Transverse colon (tissue), 4 donors: ENCODE data around the gene GPC1.

Source experiments
- POLR2A ChIP-seq: fragments of 450-650 bp; IDR thresholded peaks from one replicate; pipeline ENCODE4 v1.6.1; 2016; ENCODE audit warnings: antibody characterized with exemption, mild to moderate bottlenecking, moderate library complexity
- POLR2AphosphoS5 ChIP-seq, 3 donors: sonication (generic); formaldehyde crosslinking; IDR thresholded peaks; one replicate each; pipeline ENCODE4 v1.6.1; 2016; ENCODE audit warnings: antibody characterized with exemption in 3 of 3
- TF ChIP-seq, protein P1 (sequence below), 5 experiments: fragments of 200-600 bp in 3 of 5; fragments of 450-650 bp in 2 of 5; sonication (generic) in 3 of 5; IDR thresholded peaks; 1 replicate in 2 of 5; 2 replicates in 3 of 5; pipeline ENCODE4 v1.5.1; 2016 to 2017; ENCODE audit warnings: antibody characterized with exemption in 5 of 5, inconsistent platforms in 3 of 5, mild to moderate bottlenecking in 2 of 5, moderate library complexity in 1 of 5

DNA sequence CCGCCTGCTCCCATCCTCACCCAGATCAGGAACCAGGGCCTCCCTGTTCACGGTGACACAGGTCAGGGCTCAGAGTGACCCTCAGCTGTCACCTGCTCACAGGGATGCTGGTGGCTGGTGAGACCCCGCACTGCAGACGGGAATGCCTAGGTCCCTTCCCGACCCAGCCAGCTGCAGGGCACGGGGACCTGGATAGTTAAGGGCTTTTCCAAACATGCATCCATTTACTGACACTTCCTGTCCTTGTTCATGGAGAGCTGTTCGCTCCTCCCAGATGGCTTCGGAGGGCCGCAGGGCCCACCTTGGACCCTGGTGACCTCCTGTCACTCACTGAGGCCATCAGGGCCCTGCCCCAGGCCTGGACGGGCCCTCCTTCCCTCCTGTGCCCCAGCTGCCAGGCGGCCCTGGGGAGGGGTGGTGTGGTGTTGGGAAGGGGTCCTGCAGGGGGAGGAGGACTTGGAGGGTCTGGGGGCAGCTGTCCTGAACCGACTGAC, 31.7 kb downstream of the GPC1 start:
- TF ChIP-seq, protein P1, sequence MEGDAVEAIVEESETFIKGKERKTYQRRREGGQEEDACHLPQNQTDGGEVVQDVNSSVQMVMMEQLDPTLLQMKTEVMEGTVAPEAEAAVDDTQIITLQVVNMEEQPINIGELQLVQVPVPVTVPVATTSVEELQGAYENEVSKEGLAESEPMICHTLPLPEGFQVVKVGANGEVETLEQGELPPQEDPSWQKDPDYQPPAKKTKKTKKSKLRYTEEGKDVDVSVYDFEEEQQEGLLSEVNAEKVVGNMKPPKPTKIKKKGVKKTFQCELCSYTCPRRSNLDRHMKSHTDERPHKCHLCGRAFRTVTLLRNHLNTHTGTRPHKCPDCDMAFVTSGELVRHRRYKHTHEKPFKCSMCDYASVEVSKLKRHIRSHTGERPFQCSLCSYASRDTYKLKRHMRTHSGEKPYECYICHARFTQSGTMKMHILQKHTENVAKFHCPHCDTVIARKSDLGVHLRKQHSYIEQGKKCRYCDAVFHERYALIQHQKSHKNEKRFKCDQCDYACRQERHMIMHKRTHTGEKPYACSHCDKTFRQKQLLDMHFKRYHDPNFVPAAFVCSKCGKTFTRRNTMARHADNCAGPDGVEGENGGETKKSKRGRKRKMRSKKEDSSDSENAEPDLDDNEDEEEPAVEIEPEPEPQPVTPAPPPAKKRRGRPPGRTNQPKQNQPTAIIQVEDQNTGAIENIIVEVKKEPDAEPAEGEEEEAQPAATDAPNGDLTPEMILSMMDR (IDR thresholded peaks at IDR 0.05): no peak
- TF ChIP-seq POLR2A: no peak
- no peak for TF ChIP-seq POLR2AphosphoS5 (IDR thresholded peaks at IDR 0.05)
